NCI-H187 (cell line): ENCODE results near the gene BDH1.

Experiments used
- DNase-seq, 2 experiments: peaks; one replicate each; lab custom pipeline; 2025; lab: John Stamatoyannopoulos, UW

The BDH1 gene

DNA sequence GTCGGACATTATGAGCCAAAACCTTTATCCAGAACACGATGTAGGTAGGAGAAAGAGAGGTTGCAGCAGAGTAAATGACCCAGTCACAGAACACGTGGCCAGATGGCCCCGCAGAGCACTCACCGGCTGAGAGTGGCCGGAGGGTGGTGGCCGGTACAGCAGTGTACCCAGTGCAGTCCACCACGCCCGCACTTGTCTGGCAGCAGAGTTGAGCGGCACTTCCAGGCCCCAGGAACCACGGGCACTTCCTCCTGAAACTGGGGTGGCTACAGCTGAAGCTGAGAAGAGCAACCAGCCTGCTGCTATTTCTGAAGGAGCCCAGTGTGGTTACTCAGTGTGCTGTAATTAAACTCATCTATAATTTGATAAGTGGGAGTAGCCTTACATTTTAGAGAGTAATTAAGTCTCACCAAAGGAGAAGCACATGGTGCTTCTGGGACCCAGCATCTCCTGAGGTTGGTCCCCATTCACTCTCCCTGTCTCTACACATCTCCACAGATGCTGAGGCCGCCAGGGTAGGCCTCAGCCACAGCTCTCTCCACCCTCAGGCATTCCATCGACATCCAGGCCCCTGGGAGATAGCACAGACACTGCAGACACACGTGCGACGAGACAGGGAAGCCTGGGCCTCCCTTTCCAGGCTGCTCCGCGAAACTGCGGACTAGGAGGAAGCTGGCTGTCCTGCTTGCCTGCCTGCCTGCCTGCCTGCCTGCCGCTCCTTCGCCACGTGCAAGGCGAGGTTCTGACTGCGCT is 49.8 kb downstream of the BDH1 start:
- DNase-seq = no peak

- DNase-seq = no peak
Observed at GRCh38 chr3:197504641-197505121, 51.1 kb downstream of the BDH1 start.

DNA sequence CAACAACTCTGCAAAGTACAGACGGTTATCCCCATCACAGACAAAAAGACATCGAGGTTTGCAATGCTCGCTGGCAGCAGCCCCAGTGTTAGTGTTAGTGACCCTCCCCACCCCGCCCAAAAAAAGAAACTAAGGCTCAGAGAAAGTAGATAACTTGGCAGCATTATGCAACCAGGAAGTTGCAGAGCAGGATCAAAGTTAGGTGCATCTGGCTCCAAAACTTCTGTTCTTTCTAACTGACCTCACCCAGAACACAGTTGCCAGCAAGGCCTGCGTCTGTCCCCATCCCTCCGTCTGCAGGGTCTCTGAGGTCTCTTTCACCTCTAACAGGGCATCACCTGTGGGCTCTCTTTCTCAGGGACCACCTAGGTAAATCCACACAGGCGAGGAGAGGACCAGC is 51.5 kb downstream of the BDH1 start:
- DNase-seq = no peak

GRCh38 chr3:197503652-197504051 is 52.1 kb downstream of the BDH1 start:
- DNase-seq = no peak

GRCh38 chr3:197501879-197502620 is 53.7 kb downstream of the BDH1 start:
- peak in 1 of 2 experiments; percentile 45 for DNase-seq

DNA sequence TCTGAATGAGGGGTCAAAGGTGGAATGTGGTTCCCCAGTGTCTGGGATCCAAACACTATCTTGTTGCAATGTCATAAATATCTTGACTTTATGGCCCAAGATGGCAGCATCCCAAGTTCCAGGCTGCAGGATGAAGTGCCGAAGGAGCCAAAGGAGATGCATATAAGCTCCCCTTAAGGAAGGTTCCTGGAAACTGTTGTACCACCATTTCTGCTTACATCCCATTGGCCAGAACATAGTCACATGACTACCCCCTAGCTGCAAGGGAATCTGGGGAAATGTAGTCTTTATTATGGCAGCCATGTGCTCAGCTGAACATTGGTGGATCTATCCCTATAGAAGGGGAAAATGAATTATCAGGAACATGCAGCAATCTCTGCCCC is 54.3 kb downstream of the BDH1 start:
- no peak for DNase-seq

- DNase-seq = no peak
Observed at GRCh38 chr3:197500812-197501211, 55.0 kb downstream of the BDH1 start.

DNA sequence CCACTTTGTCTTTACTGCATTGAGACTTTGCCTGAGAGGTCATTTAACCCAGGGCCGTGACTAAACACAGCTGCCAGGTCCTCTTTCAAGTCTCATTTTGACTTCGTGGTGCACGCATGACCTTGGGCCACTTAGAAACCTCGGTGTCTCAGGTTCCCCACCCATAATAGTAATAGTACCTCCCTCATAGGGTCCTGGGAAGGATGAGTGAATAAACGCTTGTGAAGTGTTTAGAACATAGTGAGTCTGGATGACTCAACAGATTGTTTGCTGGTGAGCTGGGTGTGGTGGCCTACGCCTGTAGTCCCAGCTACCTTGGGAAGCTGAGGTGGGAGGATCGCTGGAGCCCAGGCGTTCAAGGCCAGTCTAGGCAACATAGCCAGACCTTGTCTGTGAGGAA is 56.3 kb downstream of the BDH1 start:
- DNase-seq = no peak

DNA sequence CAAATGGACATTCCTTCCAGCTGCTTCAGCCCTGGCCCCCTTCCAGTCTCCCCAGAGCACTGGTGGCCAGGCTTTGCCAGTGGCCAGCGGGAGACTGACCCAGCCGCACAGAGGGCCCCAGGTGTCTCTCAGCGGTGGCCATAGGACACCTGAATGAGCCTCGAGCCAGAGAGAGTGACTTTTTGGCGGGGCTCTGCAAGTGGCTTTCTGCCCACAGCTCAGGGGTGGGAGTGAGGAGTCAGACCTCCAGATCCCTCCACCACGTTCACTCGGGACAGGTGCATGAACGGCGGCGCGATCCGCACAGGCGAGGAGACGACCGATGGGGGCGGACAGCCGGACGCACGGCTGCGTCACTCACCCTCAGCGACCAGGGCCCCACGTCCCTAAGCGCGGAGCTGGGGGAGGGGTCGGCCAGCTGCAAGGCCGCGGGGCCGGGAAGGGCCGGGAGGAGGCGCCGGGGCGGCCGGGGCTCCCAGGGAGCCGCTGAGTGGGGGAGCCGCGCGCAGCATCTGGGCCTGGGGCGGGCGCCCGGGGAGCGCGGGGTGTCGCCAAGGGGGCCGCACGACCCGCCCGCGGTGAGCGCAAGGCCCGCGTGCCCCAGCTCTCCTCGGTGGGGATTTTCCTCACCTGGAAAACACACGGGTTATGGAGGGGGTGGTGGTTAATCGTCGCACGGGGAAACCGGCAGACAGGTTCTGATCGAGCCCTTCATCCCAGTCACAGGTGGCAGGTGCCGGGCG is 57.1 kb downstream of the BDH1 start:
- DNase-seq = no peak

- no peak for DNase-seq
Observed at GRCh38 chr3:197496746-197497125, 59.0 kb downstream of the BDH1 start.

GRCh38 chr3:197495999-197496745 is 59.6 kb downstream of the BDH1 start:
- DNase-seq = no peak

GRCh38 chr3:197495499-197495898 is 60.3 kb downstream of the BDH1 start:
- DNase-seq = no peak

- DNase-seq = no peak
Observed at GRCh38 chr3:197495059-197495455, 60.7 kb downstream of the BDH1 start.

DNA sequence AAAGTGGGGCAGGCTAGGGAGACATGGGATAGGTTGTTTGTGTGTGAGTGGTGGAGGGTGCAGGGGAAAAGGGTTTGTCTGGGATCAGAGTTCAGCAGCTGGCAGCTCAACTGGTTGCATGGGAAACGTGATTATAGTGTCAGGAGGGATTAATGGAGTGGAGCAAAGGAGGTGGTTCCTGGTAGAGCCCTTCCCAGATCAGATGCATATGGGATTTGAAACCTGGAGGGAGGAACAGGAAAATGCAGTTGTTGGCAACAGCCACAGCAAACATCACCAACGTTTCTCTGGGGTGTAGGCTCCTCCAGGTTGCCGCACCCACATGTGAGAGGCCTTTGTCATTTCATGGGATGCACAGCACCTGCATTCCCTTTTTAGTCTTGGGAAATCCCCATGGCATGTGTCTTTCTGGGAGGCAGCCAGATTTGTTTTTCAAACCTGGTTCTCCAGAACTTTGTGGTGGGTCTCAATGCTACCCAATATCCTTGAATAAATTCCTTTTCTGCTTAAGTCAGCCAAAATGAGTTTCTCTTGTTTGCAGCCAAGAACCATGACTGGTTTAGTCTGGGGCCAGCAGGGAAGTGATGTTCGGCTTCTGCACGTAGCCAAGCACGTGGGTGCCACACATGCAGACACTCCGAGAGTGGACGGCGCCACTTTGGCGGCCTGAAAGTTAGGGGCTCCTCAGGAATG is 61.3 kb downstream of the BDH1 start:
- DNase-seq = no peak

- DNase-seq = no peak
Observed at GRCh38 chr3:197493049-197493448, 62.7 kb downstream of the BDH1 start.

GRCh38 chr3:197491923-197492664 is 63.7 kb downstream of the BDH1 start:
- DNase-seq = no peak

DNA sequence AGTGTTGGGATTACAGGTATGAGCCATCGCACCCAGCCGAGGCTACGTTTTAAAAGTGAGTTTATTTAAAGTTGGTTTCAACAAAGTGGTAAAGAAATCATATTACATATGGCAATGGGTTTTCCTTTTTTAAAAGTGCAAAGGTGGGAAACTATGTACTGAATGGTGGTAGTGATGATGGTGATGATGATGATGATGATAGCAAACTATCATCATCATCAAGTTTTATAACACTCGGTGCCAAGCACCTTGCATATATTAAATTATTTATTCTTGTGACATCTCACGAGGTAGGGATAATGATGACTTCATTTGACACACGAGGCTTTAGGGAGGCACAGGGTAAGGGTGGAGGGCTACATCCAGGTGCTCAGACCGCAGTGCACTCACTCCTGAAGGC is 64.3 kb downstream of the BDH1 start:
- no peak for DNase-seq

- no peak for DNase-seq
Observed at GRCh38 chr3:197490098-197491058, 65.4 kb downstream of the BDH1 start.

- no peak for DNase-seq
Observed at GRCh38 chr3:197487911-197488391, 67.8 kb downstream of the BDH1 start.
